ENCODE measurements around the gene FAU.

Gene FAU

GRCh38 chr11:65104628-65105027 is 17.3 kb downstream of the FAU start:
- no peak for DNase-seq

GRCh38 chr11:65103476-65103875 is 18.5 kb downstream of the FAU start:
- no peak for DNase-seq

- DNase-seq = no peak
Measured at GRCh38 chr11:65102142-65103095, 19.5 kb downstream of the FAU start.

- DNase-seq = no peak
Measured at GRCh38 chr11:65100674-65101350, 21.1 kb downstream of the FAU start.

GRCh38 chr11:65096926-65097325 is 25.0 kb downstream of the FAU start:
- no peak for DNase-seq

- DNase-seq = peak; percentile 85
Measured at GRCh38 chr11:65095974-65096806, 25.7 kb downstream of the FAU start, which contains the start of gene VPS51. TSS of gene VPS51 (plus strand) at chr11:65096214. CDS start at chr11:65096251, 37 bp downstream.

GRCh38 chr11:65095427-65095826 is 26.5 kb downstream of the FAU start:
- no peak for DNase-seq

- DNase-seq = no peak
Measured at GRCh38 chr11:65090628-65091027, 31.3 kb downstream of the FAU start.

- DNase-seq = no peak
Measured at GRCh38 chr11:65089621-65090020, 32.3 kb downstream of the FAU start.

GRCh38 chr11:65087827-65088226 is 34.1 kb downstream of the FAU start:
- no peak for DNase-seq

- DNase-seq = no peak
Measured at GRCh38 chr11:65087216-65087615, 34.7 kb downstream of the FAU start.

GRCh38 chr11:65086809-65087208 is 35.1 kb downstream of the FAU start:
- DNase-seq = no peak

- no peak for DNase-seq
Measured at GRCh38 chr11:65085446-65085845, 36.5 kb downstream of the FAU start.

- DNase-seq = no peak
Measured at GRCh38 chr11:65084598-65085375, 37.1 kb downstream of the FAU start.

- peak; percentile 97 for DNase-seq
Measured at GRCh38 chr11:65083834-65084597, 37.9 kb downstream of the FAU start, which contains the start of the genes CDCA5 and ZFPL1. TSS of gene CDCA5 (minus strand) at chr11:65084040. CDS start at chr11:65083978, 62 bp downstream. TSS of gene ZFPL1 (plus strand) at chr11:65084222. CDS start at chr11:65084699, 477 bp downstream.

- DNase-seq = no peak
Measured at GRCh38 chr11:65083134-65083833, 38.6 kb downstream of the FAU start.

GRCh38 chr11:65078786-65079342 is 43.1 kb downstream of the FAU start:
- no peak for DNase-seq

GRCh38 chr11:65078151-65078550 is 43.8 kb downstream of the FAU start:
- DNase-seq = peak; percentile 72

GRCh38 chr11:65077451-65077850 is 44.5 kb downstream of the FAU start:
- DNase-seq = no peak

GRCh38 chr11:65072631-65072966 is 49.3 kb downstream of the FAU start:
- no peak for DNase-seq

Data from activated CD4-positive, CD25-positive, alpha-beta regulatory T cell treated with anti-CD3 and anti-CD28 coated beads, Interleukin-2, amount 50 U/mL, for 72 hours (primary cell).